PC-3 (cell line): ENCODE measurements around the gene BUD31.

ENCODE experiments used
- CTCF ChIP-seq: fragments of 300-600 bp; sonication (generic); conservative IDR thresholded peaks from 2 replicates; pipeline ENCODE4 v1.5.1; 2017; ENCODE audit warnings: antibody characterized with exemption, low read depth, mild to moderate bottlenecking, low read length
- EZH2phosphoT487 ChIP-seq: fragments of 300-600 bp; sonication (generic); IDR thresholded peaks from 2 replicates; pipeline ENCODE4 v1.6.1; 2018; ENCODE audit warnings: mild to moderate bottlenecking, antibody characterized with exemption, low read length, borderline replicate concordance

DNA sequence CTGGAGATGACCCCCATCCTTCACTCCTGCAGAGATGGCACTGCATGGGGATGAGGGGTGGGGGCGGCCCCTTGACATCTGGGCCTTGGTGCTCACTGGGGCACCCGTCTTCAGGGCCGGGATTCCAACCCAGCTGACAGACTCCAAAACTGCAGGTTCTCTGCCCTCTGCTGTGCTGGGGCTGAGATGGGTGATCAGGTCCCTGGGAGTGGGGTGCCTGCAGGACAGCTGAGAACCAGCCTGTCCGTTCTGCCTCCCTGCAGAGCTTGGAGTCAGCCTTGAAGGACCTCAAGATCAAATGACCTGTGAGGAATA, 14.6 kb upstream of the BUD31 start:
- no peak for TF ChIP-seq CTCF
- no peak for TF ChIP-seq EZH2phosphoT487
